ENCODE data around the gene HELT.

DNA sequence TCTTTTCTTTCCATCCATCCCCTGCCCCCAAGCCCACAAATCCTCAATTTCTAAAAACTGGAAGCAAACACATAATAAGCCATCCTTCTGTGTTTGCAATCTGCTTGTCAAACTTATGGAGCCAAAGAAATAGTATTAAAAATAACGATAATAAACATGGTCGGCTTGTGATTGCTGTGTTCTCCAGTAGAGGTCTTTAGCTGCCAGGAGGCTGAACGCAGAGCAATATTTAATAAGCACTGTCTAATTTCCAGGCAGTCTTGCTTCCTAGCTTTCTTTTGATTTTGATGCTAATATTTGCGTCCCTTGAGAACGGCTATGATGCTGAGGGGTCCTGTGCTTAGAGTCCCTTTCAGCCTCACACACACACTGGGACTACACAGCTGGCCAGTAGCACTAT is 3.2 kb upstream of the HELT start:
- TF ChIP-seq EZH2 (IDR thresholded peaks at IDR 0.05; ENCODE audit: insufficient read depth, poor library complexity, severe bottlenecking) (no peak), EZH2phosphoT487 (IDR thresholded peaks at IDR 0.05; ENCODE audit: insufficient read depth, low read depth) (no peak)
